DOHH2 (cell line): ENCODE results near the gene ABR.
"Not testable (repeated sequence)": the region's sequence is repeated elsewhere in the genome, so short reads cannot be mapped to it uniquely, and the experiment has no call there.

Source experiments
- H3F3A ChIP-seq: fragments of 200-600 bp; sonication (generic), shearing (Covaris generic); 2 replicates; pipeline ENCODE4 v1.6.0; 2016; ENCODE audit warnings: antibody characterized with exemption, mild to moderate bottlenecking; ENCODE audit not compliant: control insufficient read depth, insufficient read depth
- H3K27ac ChIP-seq: fragments of 200-600 bp; sonication (generic); 2 replicates; pipeline ENCODE4 v1.5.1; 2014; ENCODE audit warnings: low read depth, mild to moderate bottlenecking, low read length, moderate library complexity
- H3K27me3 ChIP-seq: fragments of 200-600 bp; sonication (generic); 2 replicates; pipeline ENCODE4 v1.6.1; 2014; ENCODE audit warnings: mild to moderate bottlenecking, low read length, mixed read lengths; ENCODE audit not compliant: control insufficient read depth
- H3K36me3 ChIP-seq: fragments of 200-600 bp; sonication (generic); 2 replicates; pipeline ENCODE4 v1.6.1; 2014; ENCODE audit warnings: mild to moderate bottlenecking, low read length, moderate library complexity, mixed read lengths; ENCODE audit not compliant: control insufficient read depth
- H3K4me1 ChIP-seq: fragments of 200-600 bp; sonication (generic); 2 replicates; pipeline ENCODE4 v1.6.1; 2014; ENCODE audit warnings: mild to moderate bottlenecking, low read length, mixed read lengths; ENCODE audit not compliant: control insufficient read depth
- H3K4me2 ChIP-seq: fragments of 200-600 bp; sonication (generic); 2 replicates; pipeline ENCODE4 v1.6.0; 2014; ENCODE audit warnings: mild to moderate bottlenecking, low read length, moderate library complexity
- H3K4me3 ChIP-seq: fragments of 200-600 bp; sonication (generic); 2 replicates; pipeline ENCODE4 v1.5.1; 2014; ENCODE audit warnings: mild to moderate bottlenecking, low read length, mixed read lengths
- H3K79me2 ChIP-seq: fragments of 200-600 bp; sonication (generic); 2 replicates; pipeline ENCODE4 v1.6.1; 2014; ENCODE audit warnings: mild to moderate bottlenecking, low read length, mixed read lengths; ENCODE audit not compliant: control insufficient read depth
- H3K9me2 ChIP-seq: fragments of 200-600 bp; sonication (generic); replicated peaks from 2 replicates; pipeline ENCODE4 v1.6.1; 2014; ENCODE audit warnings: mild to moderate bottlenecking, low read length, mixed read lengths; ENCODE audit not compliant: control insufficient read depth
- H3K9me3 ChIP-seq: fragments of 200-600 bp; sonication (generic); 2 replicates; pipeline ENCODE4 v1.6.1; 2014; ENCODE audit warnings: antibody characterized with exemption, low read length, mixed read lengths; ENCODE audit not compliant: control insufficient read depth, insufficient read depth
- H4K20me1 ChIP-seq: fragments of 200-600 bp; sonication (generic); 2 replicates; pipeline ENCODE4 v1.6.0; 2014; ENCODE audit warnings: low read depth, mild to moderate bottlenecking, antibody characterized with exemption, low read length, moderate library complexity; ENCODE audit not compliant: control insufficient read depth, insufficient read depth
- CTCF ChIP-seq: fragments of 200-600 bp; sonication (generic); IDR thresholded peaks from one replicate; pipeline ENCODE4 v1.5.1; 2014; ENCODE audit warnings: antibody characterized with exemption, mild to moderate bottlenecking, low read depth, low read length; ENCODE audit not compliant: poor library complexity, severe bottlenecking
- EZH2phosphoT487 ChIP-seq: fragments of 200-600 bp; sonication (generic); IDR thresholded peaks from 2 replicates; pipeline ENCODE4 v1.6.1; 2017; ENCODE audit warnings: borderline replicate concordance, mild to moderate bottlenecking, antibody characterized with exemption, low read length, moderate library complexity, mixed read lengths

Gene ABR

DNA sequence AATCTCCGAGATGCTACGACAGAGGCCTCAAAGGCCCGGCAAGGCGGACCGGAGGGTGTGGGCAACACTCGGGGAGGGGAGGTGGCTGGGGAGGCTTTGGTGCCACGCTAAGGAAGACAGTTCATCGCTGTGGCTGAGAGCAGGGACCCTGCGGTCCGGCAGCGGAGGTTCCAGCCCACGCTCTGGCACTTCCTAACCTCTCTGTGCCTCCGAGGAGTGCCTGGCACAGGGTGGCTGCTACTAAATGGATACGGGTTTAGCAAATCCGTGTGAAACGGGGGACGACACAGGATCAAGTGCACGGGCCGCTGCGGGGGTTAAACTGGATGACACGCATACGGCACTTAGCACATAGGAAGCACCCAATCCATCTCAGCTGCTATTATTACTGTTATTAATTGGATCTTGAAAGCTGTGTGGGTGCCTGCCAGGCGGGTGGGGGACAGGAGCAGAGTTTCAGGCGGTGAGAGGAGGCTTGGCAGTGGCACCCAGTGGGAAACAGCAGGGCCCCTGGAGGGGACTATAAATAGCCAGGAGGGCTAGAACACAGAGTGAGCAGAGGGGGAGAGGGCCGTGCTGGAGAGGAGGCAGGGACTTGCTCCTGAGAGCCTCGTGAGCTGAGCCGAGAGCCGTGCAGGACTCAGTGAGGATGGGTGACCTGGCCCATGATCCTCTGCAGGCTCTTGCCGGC, 45.0 kb downstream of the ABR start:
- H3K4me2 ChIP-seq, result no peak overlapping the region
- H4K20me1 ChIP-seq, result peaks cover 14% of the 10 kb centered on the region; the same call in 1 of the 2 replicates
- H3K79me2 ChIP-seq, result peaks cover 90% of the 10 kb centered on the region

GRCh38 chr17:1130191-1130590, 49.6 kb downstream of the ABR start:
- Histone ChIP-seq H3K9me3 (no peaks in the 10 kb centered on the region), H3K36me3 (peaks cover 13% of the 10 kb centered on the region)
- no peak for TF ChIP-seq CTCF
- TF ChIP-seq EZH2phosphoT487, result no peak

More for the DNA sequence above, 45.0 kb downstream of the ABR start:
- Histone ChIP-seq H3K4me1 (peaks cover 15% of the 10 kb centered on the region), H3K36me3 (peaks cover 5% of the 10 kb centered on the region), H3K4me3 (no peak overlapping the region), H3K27me3 (no peaks in the 10 kb centered on the region), H3K9me2 (no peaks in the 10 kb centered on the region), H3F3A (peaks cover 8% of the 10 kb centered on the region; the same call in 1 of the 2 replicates), H3K9me3 (no peaks in the 10 kb centered on the region), H3K27ac (no peak overlapping the region)
- TF ChIP-seq CTCF, result no peak
- no peak for TF ChIP-seq EZH2phosphoT487

GRCh38 chr17:1128463-1128862, 51.3 kb downstream of the ABR start:
- H3K9me3 ChIP-seq, H3K27ac ChIP-seq, H3K4me2 ChIP-seq, H3K9me2 ChIP-seq, H3K4me3 ChIP-seq, H3F3A ChIP-seq, H3K27me3 ChIP-seq, H4K20me1 ChIP-seq: not testable (repeated sequence)
- peaks cover 29% of the 10 kb centered on the region for H3K36me3 ChIP-seq
- H3K4me1 ChIP-seq, result peaks cover 22% of the 10 kb centered on the region
- peaks cover 91% of the 10 kb centered on the region for H3K79me2 ChIP-seq

More at GRCh38 chr17:1130191-1130590, 49.6 kb downstream of the ABR start:
- H4K20me1 ChIP-seq, result peaks cover 7% of the 10 kb centered on the region; the same call in 1 of the 2 replicates
- H3K4me1 ChIP-seq, result peaks cover 5% of the 10 kb centered on the region; the same call in 1 of the 2 replicates
- H3K27ac ChIP-seq, result no peak overlapping the region
- H3K27me3 ChIP-seq, result no peaks in the 10 kb centered on the region
- peaks cover 5% of the 10 kb centered on the region; the same call in 1 of the 2 replicates for H3F3A ChIP-seq
- no peaks in the 10 kb centered on the region for H3K9me2 ChIP-seq
- H3K79me2 ChIP-seq, result peaks cover 90% of the 10 kb centered on the region
- no peak overlapping the region for H3K4me3 ChIP-seq
- H3K4me2 ChIP-seq, result no peak overlapping the region

- Histone ChIP-seq H3K27ac (no peak overlapping the region), H3F3A (0 out of 2 replicates have a peak, but pooled peaks cover 2% of the 10 kb centered on the region), H3K27me3 (no peaks in the 10 kb centered on the region)
Observed at GRCh38 chr17:1126801-1127550, 52.8 kb downstream of the ABR start.

More at GRCh38 chr17:1126801-1127550, 52.8 kb downstream of the ABR start:
- Histone ChIP-seq H3K9me3 (no peaks in the 10 kb centered on the region), H4K20me1 (peaks cover 8% of the 10 kb centered on the region), H3K4me2 (no peak overlapping the region), H3K9me2 (no peaks in the 10 kb centered on the region), H3K79me2 (peaks cover 91% of the 10 kb centered on the region), H3K36me3 (peaks cover 43% of the 10 kb centered on the region), H3K4me1 (peaks cover 30% of the 10 kb centered on the region), H3K4me3 (no peak overlapping the region)
- no peak for TF ChIP-seq CTCF
